Effector CD8-positive, alpha-beta T cell (primary cell): ENCODE measurements around the gene EMX1.

Experiments
- DNase-seq: peaks from one replicate; lab custom pipeline; 2025; lab: John Stamatoyannopoulos, UW

The EMX1 gene

GRCh38 chr2:72942881-72943418, 25.6 kb downstream of the EMX1 start:
- no peak for DNase-seq

- no peak for DNase-seq
These were observed 26.4 kb downstream of the EMX1 start for GRCh38 chr2:72943540-72944395.

GRCh38 chr2:72944804-72945449, 27.6 kb downstream of the EMX1 start:
- no peak for DNase-seq

- DNase-seq, result no peak
These were observed 28.2 kb downstream of the EMX1 start for GRCh38 chr2:72945450-72946019.

- no peak for DNase-seq
These were observed 29.1 kb downstream of the EMX1 start for GRCh38 chr2:72946466-72946865.

- no peak for DNase-seq
These were observed 30.9 kb downstream of the EMX1 start for GRCh38 chr2:72947952-72948830.

- no peak for DNase-seq
These were observed 31.7 kb downstream of the EMX1 start for GRCh38 chr2:72949045-72949444.

GRCh38 chr2:72949642-72950041, 32.3 kb downstream of the EMX1 start:
- DNase-seq, result no peak

GRCh38 chr2:72950558-72951255, 33.4 kb downstream of the EMX1 start:
- DNase-seq, result no peak

- DNase-seq, result no peak
These were observed 34.2 kb downstream of the EMX1 start for GRCh38 chr2:72951303-72952095.

GRCh38 chr2:72952110-72952823, 34.9 kb downstream of the EMX1 start:
- DNase-seq, result no peak

- no peak for DNase-seq
These were observed 35.6 kb downstream of the EMX1 start for GRCh38 chr2:72952961-72953360.

GRCh38 chr2:72953528-72953927, 36.2 kb downstream of the EMX1 start:
- no peak for DNase-seq

- DNase-seq, result no peak
These were observed 36.7 kb downstream of the EMX1 start for GRCh38 chr2:72953976-72954375.

- no peak for DNase-seq
These were observed 37.3 kb downstream of the EMX1 start for GRCh38 chr2:72954376-72955227.

- no peak for DNase-seq
These were observed 38.1 kb downstream of the EMX1 start for GRCh38 chr2:72955228-72956049.

GRCh38 chr2:72956050-72956395, 38.7 kb downstream of the EMX1 start:
- no peak for DNase-seq

- no peak for DNase-seq
These were observed 39.6 kb downstream of the EMX1 start for GRCh38 chr2:72956936-72957335.
